ENCODE data around the gene TAS1R2. TPM values are rescaled to one million over a fixed set of nuclear protein-coding genes. Genes with fewer than 3 reads are reported as not detected.

Gene TAS1R2
- total RNA-seq, 1 experiment from 2014 or later: not detected

DNA sequence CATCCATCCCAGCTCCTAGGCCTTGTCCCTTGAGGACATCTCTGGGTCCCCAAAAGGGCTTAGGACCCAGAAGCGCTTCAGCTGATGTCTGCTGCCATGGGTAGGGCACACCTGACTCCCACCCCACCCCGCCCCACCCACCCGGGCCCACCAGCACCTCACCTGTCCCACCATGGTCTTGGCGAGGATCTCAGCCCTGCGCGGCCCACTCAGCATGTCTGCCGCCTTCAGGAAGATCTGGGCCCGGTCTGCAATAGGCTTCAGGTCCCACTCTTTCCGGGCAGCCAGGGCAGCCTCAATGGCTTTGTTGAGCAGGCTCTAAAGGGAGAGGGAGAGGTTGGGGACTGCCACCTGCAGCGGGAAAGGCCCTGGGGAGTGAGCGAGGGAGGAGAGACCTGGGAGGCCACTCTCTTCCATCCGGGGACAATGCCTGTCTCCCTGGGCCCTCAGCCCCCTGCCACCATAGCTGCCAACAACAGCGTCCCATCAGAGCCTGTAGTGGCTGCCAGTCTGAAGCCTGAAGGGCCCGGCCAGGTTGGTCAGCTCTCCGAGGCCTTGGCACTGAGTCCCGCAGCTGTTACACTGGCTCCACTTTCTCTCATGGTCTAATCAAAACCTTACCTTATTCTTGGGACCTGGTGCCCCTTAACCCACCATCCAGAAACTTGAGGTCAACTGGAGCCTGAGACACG is 26.0 kb upstream of the TAS1R2 start:
- Mint-ChIP-seq H3K36me3 (ENCODE audit: insufficient read depth in 1 of 3, low read depth in 3 of 3) (peaks cover 4 to 21% (median 12%) of the 10 kb centered on the region in 3 experiments; a peak in 5 of 7 replicates), H3K9me3 (no peaks in the 10 kb centered on the region), H3K4me3 (no peak overlapping the region), H3K4me1 (no peaks in the 10 kb centered on the region), H3K27me3 (ENCODE audit: low read depth) (no peaks in the 10 kb centered on the region), H3K27ac (peak overlapping the region in 1 of 3 experiments; percentile 80; a peak in 2 of 7 replicates)
- Histone ChIP-seq H3K18ac (ENCODE audit: insufficient read length, low read depth, low read length) (no peak overlapping the region), H2BK20ac (ENCODE audit: low read depth, low read length, poor library complexity, severe bottlenecking) (no peak overlapping the region), H3K27ac (ENCODE audit: insufficient read length, low read depth, low read length) (no peak overlapping the region), H3K4me1 (ENCODE audit: insufficient read depth, low read length) (no peaks in the 10 kb centered on the region), H4K5ac (ENCODE audit: insufficient read length, low read depth, low read length) (no peak overlapping the region), H2AFZ (ENCODE audit: low read length) (no peak overlapping the region), H3K27me3 (ENCODE audit: insufficient read depth, low read length) (no peaks in the 10 kb centered on the region), H4K20me1 (ENCODE audit: control insufficient read depth, insufficient read depth, insufficient read length) (no peaks in the 10 kb centered on the region), H3K4ac (ENCODE audit: low read depth, low read length) (no peak overlapping the region), H4K8ac (replicated peaks; ENCODE audit: insufficient read length, low read depth, low read length) (no peak overlapping the region), H3K9me3 (ENCODE audit: control insufficient read depth, low read depth, low read length) (no peaks in the 10 kb centered on the region), H2BK15ac (ENCODE audit: low read depth, low read length) (no peak overlapping the region), H4K91ac (ENCODE audit: insufficient read length, low read depth, low read length) (no peak overlapping the region), H2AK5ac (ENCODE audit: insufficient read length, low read length) (no peak overlapping the region), H3K9ac (ENCODE audit: extremely low read depth, insufficient read length, low read length) (no peak overlapping the region), H3K23me2 (ENCODE audit: insufficient read length, low read depth, low read length, poor library complexity, severe bottlenecking) (no peaks in the 10 kb centered on the region), H2BK5ac (ENCODE audit: insufficient read length, low read length) (no peak overlapping the region), H3K79me1 (ENCODE audit: insufficient read depth, low read depth, low read length, poor library complexity, severe bottlenecking) (no peaks in the 10 kb centered on the region), H3K23ac (ENCODE audit: insufficient read length, low read depth, low read length) (no peak overlapping the region), H2BK12ac (ENCODE audit: insufficient read length, low read depth, low read length) (no peak overlapping the region), H3K79me2 (ENCODE audit: insufficient read depth, low read length) (no peaks in the 10 kb centered on the region), H2BK120ac (ENCODE audit: low read depth, low read length, poor library complexity, severe bottlenecking) (no peak overlapping the region), H3K4me2 (ENCODE audit: insufficient read depth, insufficient read length, low read length) (no peak overlapping the region), H3K56ac (ENCODE audit: insufficient read length, low read depth, low read length) (no peak overlapping the region), H3K14ac (ENCODE audit: insufficient read depth, low read length) (no peak overlapping the region), H3T11ph (ENCODE audit: low read length) (no peak overlapping the region)
- TF ChIP-seq, protein P1, sequence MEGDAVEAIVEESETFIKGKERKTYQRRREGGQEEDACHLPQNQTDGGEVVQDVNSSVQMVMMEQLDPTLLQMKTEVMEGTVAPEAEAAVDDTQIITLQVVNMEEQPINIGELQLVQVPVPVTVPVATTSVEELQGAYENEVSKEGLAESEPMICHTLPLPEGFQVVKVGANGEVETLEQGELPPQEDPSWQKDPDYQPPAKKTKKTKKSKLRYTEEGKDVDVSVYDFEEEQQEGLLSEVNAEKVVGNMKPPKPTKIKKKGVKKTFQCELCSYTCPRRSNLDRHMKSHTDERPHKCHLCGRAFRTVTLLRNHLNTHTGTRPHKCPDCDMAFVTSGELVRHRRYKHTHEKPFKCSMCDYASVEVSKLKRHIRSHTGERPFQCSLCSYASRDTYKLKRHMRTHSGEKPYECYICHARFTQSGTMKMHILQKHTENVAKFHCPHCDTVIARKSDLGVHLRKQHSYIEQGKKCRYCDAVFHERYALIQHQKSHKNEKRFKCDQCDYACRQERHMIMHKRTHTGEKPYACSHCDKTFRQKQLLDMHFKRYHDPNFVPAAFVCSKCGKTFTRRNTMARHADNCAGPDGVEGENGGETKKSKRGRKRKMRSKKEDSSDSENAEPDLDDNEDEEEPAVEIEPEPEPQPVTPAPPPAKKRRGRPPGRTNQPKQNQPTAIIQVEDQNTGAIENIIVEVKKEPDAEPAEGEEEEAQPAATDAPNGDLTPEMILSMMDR (conservative IDR thresholded peaks at IDR 0.05): no peak
- WGBS (ENCODE audit: extremely low coverage, insufficient read length, low lambda C conversion rate): no CpG with 5 or more reads among the region's 17 CpGs
- DNase-seq: no peak

All from H9 (cell line).